ENCODE results near the gene SHMT1. TPM values are rescaled to one million over a fixed set of nuclear protein-coding genes. Genes with fewer than 3 reads are reported as not detected.

The SHMT1 gene
- total RNA-seq, 1 donor from 2014 or later: 33.1 TPM

GRCh38 chr17:18361837-18362697, 1.3 kb downstream of the SHMT1 start:
- peaks cover 13% of the 10 kb centered on the region for H3K36me3 ChIP-seq
- H3K27ac ChIP-seq: peak overlapping the region; percentile 91
- DNase-seq: no peak
- no peaks in the 10 kb centered on the region for H3K27me3 ChIP-seq (ENCODE audit: low read depth)
- no peak for TF ChIP-seq CTCF (IDR thresholded peaks at IDR 0.05)
- H3K4me3 ChIP-seq: peak overlapping the region; percentile 95
- intact Hi-C loops (cut with DNase I): no loop called here
- no peaks in the 10 kb centered on the region for H3K9me3 ChIP-seq
- ATAC-seq: no peak
- peaks cover 25% of the 10 kb centered on the region for H3K4me1 ChIP-seq

GRCh38 chr17:18360518-18360917, 2.8 kb downstream of the SHMT1 start:
- H3K27ac ChIP-seq: no peak overlapping the region
- H3K4me3 ChIP-seq: no peak overlapping the region
- intact Hi-C loops (cut with DNase I): no loop called here
- H3K4me1 ChIP-seq: peaks cover 36% of the 10 kb centered on the region
- H3K9me3 ChIP-seq: no peaks in the 10 kb centered on the region
- ATAC-seq (no peak), DNase-seq (no peak)
- TF ChIP-seq CTCF (IDR thresholded peaks at IDR 0.05): no peak
- peaks cover 16% of the 10 kb centered on the region for H3K36me3 ChIP-seq
- no peaks in the 10 kb centered on the region for H3K27me3 ChIP-seq (ENCODE audit: low read depth)

- ATAC-seq: peak; percentile 89 to 91
- Histone ChIP-seq H3K9me3 (no peaks in the 10 kb centered on the region), H3K36me3 (peaks cover 46% of the 10 kb centered on the region), H3K4me1 (peaks cover 17% of the 10 kb centered on the region), H3K4me3 (no peak overlapping the region), H3K27ac (peak overlapping the region; percentile 51), H3K27me3 (ENCODE audit: low read depth) (no peaks in the 10 kb centered on the region)
- intact Hi-C loops (cut with DNase I): no loop called here
- no peak for TF ChIP-seq CTCF (IDR thresholded peaks at IDR 0.05)
- no peak for DNase-seq
Measured at GRCh38 chr17:18356624-18357023, 6.7 kb downstream of the SHMT1 start.

- intact Hi-C loops (cut with DNase I): no loop called here
- Histone ChIP-seq H3K4me1 (peaks cover 17% of the 10 kb centered on the region), H3K27ac (no peak overlapping the region), H3K27me3 (ENCODE audit: low read depth) (no peaks in the 10 kb centered on the region), H3K4me3 (no peak overlapping the region), H3K36me3 (peaks cover 64% of the 10 kb centered on the region), H3K9me3 (no peaks in the 10 kb centered on the region)
- DNase-seq (no peak), ATAC-seq (no peak)
- no peak for TF ChIP-seq CTCF (IDR thresholded peaks at IDR 0.05)
Measured at GRCh38 chr17:18353541-18353940, 9.8 kb downstream of the SHMT1 start.

- Histone ChIP-seq H3K27me3 (ENCODE audit: low read depth) (no peaks in the 10 kb centered on the region), H3K9me3 (no peaks in the 10 kb centered on the region), H3K4me1 (no peaks in the 10 kb centered on the region), H3K27ac (no peak overlapping the region), H3K36me3 (peaks cover 92% of the 10 kb centered on the region), H3K4me3 (no peak overlapping the region)
- no peak for DNase-seq
- no peak for ATAC-seq
- intact Hi-C loops (cut with DNase I): no loop called here
- TF ChIP-seq CTCF (IDR thresholded peaks at IDR 0.05): no peak
Measured at GRCh38 chr17:18344021-18344420, 19.3 kb downstream of the SHMT1 start.
